GM18861 (cell line): ENCODE data around the gene NOL4L.
"Not testable (repeated sequence)": the region's sequence is repeated elsewhere in the genome, so short reads cannot be mapped to it uniquely, and the experiment has no call there.

ENCODE experiments used
- ATAC-seq: cut with Tn5 transposase; IDR thresholded peaks from one replicate; pipeline ENCODE4 v1.9.1; 2021; ENCODE audit not compliant: unreplicated experiment

NOL4L gene

GRCh38 chr20:32436142-32436861 is 148.8 kb downstream of the NOL4L start:
- ATAC-seq = no peak

- ATAC-seq = no peak
These were observed 149.6 kb downstream of the NOL4L start for GRCh38 chr20:32435449-32436107.

GRCh38 chr20:32434434-32434833 is 150.7 kb downstream of the NOL4L start:
- no peak for ATAC-seq

- ATAC-seq = no peak
These were observed 151.7 kb downstream of the NOL4L start for GRCh38 chr20:32433311-32434021.

GRCh38 chr20:32432277-32432676 is 152.9 kb downstream of the NOL4L start:
- ATAC-seq = no peak

- no peak for ATAC-seq
These were observed 153.7 kb downstream of the NOL4L start for GRCh38 chr20:32431457-32431856.

GRCh38 chr20:32429745-32430360 is 155.3 kb downstream of the NOL4L start:
- ATAC-seq = no peak

- ATAC-seq = no peak
These were observed 155.8 kb downstream of the NOL4L start for GRCh38 chr20:32429343-32429742.

GRCh38 chr20:32427996-32428395 is 157.1 kb downstream of the NOL4L start:
- ATAC-seq = no peak

- no peak for ATAC-seq
These were observed 163.8 kb downstream of the NOL4L start for GRCh38 chr20:32421290-32421689.

- no peak for ATAC-seq
These were observed 166.8 kb downstream of the NOL4L start for GRCh38 chr20:32418376-32418775.

- no peak for ATAC-seq
These were observed 168.9 kb downstream of the NOL4L start for GRCh38 chr20:32416206-32416605.

GRCh38 chr20:32415494-32415893 is 169.6 kb downstream of the NOL4L start:
- no peak for ATAC-seq

GRCh38 chr20:32411955-32412706 is 173.0 kb downstream of the NOL4L start:
- ATAC-seq = no peak

- not testable (repeated sequence) for ATAC-seq
These were observed 177.9 kb downstream of the NOL4L start for GRCh38 chr20:32407131-32407750.

GRCh38 chr20:32406701-32407100 is 178.4 kb downstream of the NOL4L start:
- ATAC-seq = no peak

GRCh38 chr20:32404017-32404416 is 181.1 kb downstream of the NOL4L start:
- no peak for ATAC-seq

- ATAC-seq = no peak
These were observed 184.7 kb downstream of the NOL4L start for GRCh38 chr20:32400476-32400875.

- no peak for ATAC-seq
These were observed 187.5 kb downstream of the NOL4L start for GRCh38 chr20:32397567-32398084.

- ATAC-seq = no peak
These were observed 188.4 kb downstream of the NOL4L start for GRCh38 chr20:32396646-32397160.
